ENCODE data around the gene TATDN3. TPM values are rescaled to one million over a fixed set of nuclear protein-coding genes. Genes with fewer than 3 reads are reported as not detected.

The TATDN3 gene
- total RNA-seq, 1 experiment from 2014 or later: 13.8 TPM

- H3K36me3 Mint-ChIP-seq (ENCODE audit: insufficient read depth in 1 of 3, low read depth in 3 of 3): peaks cover 32 to 60% (median 55%) of the 10 kb centered on the region in 3 experiments
These were observed 5.8 kb upstream of the TATDN3 start for GRCh38 chr1:212785871-212786270.

More at GRCh38 chr1:212785871-212786270, 5.8 kb upstream of the TATDN3 start:
- Histone ChIP-seq H3K9ac (ENCODE audit: extremely low read depth, insufficient read length, low read length) (no peak overlapping the region), H3K79me2 (ENCODE audit: insufficient read depth, low read length) (peaks cover under 1% of the 10 kb centered on the region; the same call in 1 of the 2 replicates), H3K9me3 (ENCODE audit: control insufficient read depth, low read depth, low read length) (no peaks in the 10 kb centered on the region), H2AFZ (ENCODE audit: low read length) (no peak overlapping the region), H2BK15ac (ENCODE audit: low read depth, low read length) (no peak overlapping the region), H3T11ph (ENCODE audit: low read length) (no peak overlapping the region), H3K56ac (ENCODE audit: insufficient read length, low read depth, low read length) (no peak overlapping the region), H3K4me2 (ENCODE audit: insufficient read depth, insufficient read length, low read length) (no peak overlapping the region), H2BK5ac (ENCODE audit: insufficient read length, low read length) (no peak overlapping the region), H3K18ac (ENCODE audit: insufficient read length, low read depth, low read length) (no peak overlapping the region), H4K20me1 (ENCODE audit: control insufficient read depth, insufficient read depth, insufficient read length) (no peaks in the 10 kb centered on the region), H2BK120ac (ENCODE audit: low read depth, low read length, poor library complexity, severe bottlenecking) (no peak overlapping the region), H3K27me3 (ENCODE audit: insufficient read depth, low read length) (no peaks in the 10 kb centered on the region), H3K79me1 (ENCODE audit: insufficient read depth, low read depth, low read length, poor library complexity, severe bottlenecking) (peaks cover 2% of the 10 kb centered on the region), H2AK5ac (ENCODE audit: insufficient read length, low read length) (no peak overlapping the region), H4K5ac (ENCODE audit: insufficient read length, low read depth, low read length) (no peak overlapping the region), H3K4ac (ENCODE audit: low read depth, low read length) (no peak overlapping the region), H2BK12ac (ENCODE audit: insufficient read length, low read depth, low read length) (no peak overlapping the region), H4K8ac (replicated peaks; ENCODE audit: insufficient read length, low read depth, low read length) (no peak overlapping the region), H3K4me1 (ENCODE audit: insufficient read depth, low read length) (no peaks in the 10 kb centered on the region), H3K23me2 (ENCODE audit: insufficient read length, low read depth, low read length, poor library complexity, severe bottlenecking) (peaks cover 1% of the 10 kb centered on the region), H3K23ac (ENCODE audit: insufficient read length, low read depth, low read length) (no peak overlapping the region), H4K91ac (ENCODE audit: insufficient read length, low read depth, low read length) (no peak overlapping the region), H3K14ac (ENCODE audit: insufficient read depth, low read length) (no peak overlapping the region), H3K27ac (ENCODE audit: insufficient read length, low read depth, low read length) (no peak overlapping the region), H2BK20ac (ENCODE audit: low read depth, low read length, poor library complexity, severe bottlenecking) (no peak overlapping the region)
- TF ChIP-seq CTCF (conservative IDR thresholded peaks at IDR 0.05): no peak
- peak overlapping the region in 1 of 3 experiments; percentile 89; a peak in 1 of 7 replicates for H3K27ac Mint-ChIP-seq
- H3K9me3 Mint-ChIP-seq: peaks cover 0 to 2% of the 10 kb centered on the region in 2 experiments; a peak in 3 of 5 replicates
- peaks cover 7 to 11% of the 10 kb centered on the region in 2 experiments for H3K4me1 Mint-ChIP-seq
- no peaks in the 10 kb centered on the region for H3K27me3 Mint-ChIP-seq (ENCODE audit: low read depth)
- no peak for DNase-seq
- H3K4me3 Mint-ChIP-seq: no peak overlapping the region; a peak in 1 of 5 replicates
- WGBS (ENCODE audit: extremely low coverage, insufficient read length, low lambda C conversion rate): no CpG with 5 or more reads among the region's 1 CpG
